Measurements from ENCODE around the gene TMEFF2.

GRCh38 chr2:191905336-191905735 is 289.4 kb downstream of the TMEFF2 start:
- no peak for TF ChIP-seq CTCF (IDR thresholded peaks at IDR 0.05 in 8 of 11, conservative IDR thresholded peaks at IDR 0.05 in 3 of 11)
- TF ChIP-seq POLR2A (IDR thresholded peaks at IDR 0.05) = no peak
- no peak for TF ChIP-seq POLR2AphosphoS5 (IDR thresholded peaks at IDR 0.05)

Data from spleen (tissue), 7 donors.